Mucosa of rectum (tissue), 2 donors: ENCODE data around the gene ZFR.
"Not testable (repeated sequence)": the region's sequence is repeated elsewhere in the genome, so short reads cannot be mapped to it uniquely, and the experiment has no call there.

Experiments used
- H3K27ac ChIP-seq, 2 donors: one replicate each; pipeline ENCODE4 v1.7.0; 2013; ENCODE audit warnings: inconsistent platforms in 2 of 2, low read depth in 2 of 2, low read length in 2 of 2
- H3K27me3 ChIP-seq, 2 donors: one replicate each; pipeline ENCODE4 v1.7.0; 2013; ENCODE audit warnings: low read length in 2 of 2; ENCODE audit not compliant: control insufficient read depth in 2 of 2, insufficient read depth in 2 of 2
- H3K36me3 ChIP-seq, 2 donors: one replicate each; pipeline ENCODE4 v1.7.0; 2013; ENCODE audit warnings: low read length in 2 of 2; ENCODE audit not compliant: control insufficient read depth in 2 of 2, insufficient read depth in 2 of 2
- H3K4me1 ChIP-seq, 2 donors: one replicate each; pipeline ENCODE4 v1.7.0; 2013; ENCODE audit warnings: low read length in 2 of 2, mild to moderate bottlenecking in 1 of 2; ENCODE audit not compliant: control insufficient read depth in 2 of 2, insufficient read depth in 2 of 2
- H3K4me3 ChIP-seq, 2 donors: one replicate each; pipeline ENCODE4 v1.7.0; 2013; ENCODE audit warnings: low read length in 2 of 2
- H3K9ac ChIP-seq, 2 donors: one replicate each; pipeline ENCODE4 v1.7.0; 2013; ENCODE audit warnings: low read length in 2 of 2, low read depth in 1 of 2, mild to moderate bottlenecking in 1 of 2
- H3K9me3 ChIP-seq, 2 donors: one replicate each; pipeline ENCODE4 v1.7.0; 2013; ENCODE audit warnings: low read length in 2 of 2; ENCODE audit not compliant: control insufficient read depth in 2 of 2
- donor health status: healthy.
- donor health status: Normal muscosa, but diverticular disease.

ZFR gene

DNA sequence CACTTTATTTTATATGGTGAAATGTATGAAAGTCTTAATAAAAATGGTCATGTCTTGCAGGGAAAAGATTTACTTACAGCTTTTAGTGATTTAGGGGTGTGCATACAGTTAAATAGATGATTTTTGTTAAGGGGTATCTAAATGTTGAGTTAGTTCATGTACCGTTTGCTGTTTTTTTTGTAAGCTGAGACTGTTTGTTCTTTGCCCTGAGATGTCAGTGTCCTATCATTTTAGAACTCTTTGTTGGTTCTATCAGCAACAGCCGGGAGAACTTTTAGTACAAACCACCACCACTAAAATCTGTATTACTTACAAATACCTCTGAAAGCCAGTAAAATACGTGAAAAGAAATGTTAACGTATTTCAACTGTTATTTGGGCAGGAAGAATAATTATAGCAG lies 75.5 kb downstream of the ZFR start:
- Histone ChIP-seq H3K9ac (no peak overlapping the region), H3K27me3 (no peaks in the 10 kb centered on the region), H3K36me3 (peaks cover 21 to 22% of the 10 kb centered on the region in 2 donors), H3K4me1 (no peaks in the 10 kb centered on the region), H3K27ac (no peak overlapping the region), H3K9me3 (no peaks in the 10 kb centered on the region), H3K4me3 (no peak overlapping the region)

DNA sequence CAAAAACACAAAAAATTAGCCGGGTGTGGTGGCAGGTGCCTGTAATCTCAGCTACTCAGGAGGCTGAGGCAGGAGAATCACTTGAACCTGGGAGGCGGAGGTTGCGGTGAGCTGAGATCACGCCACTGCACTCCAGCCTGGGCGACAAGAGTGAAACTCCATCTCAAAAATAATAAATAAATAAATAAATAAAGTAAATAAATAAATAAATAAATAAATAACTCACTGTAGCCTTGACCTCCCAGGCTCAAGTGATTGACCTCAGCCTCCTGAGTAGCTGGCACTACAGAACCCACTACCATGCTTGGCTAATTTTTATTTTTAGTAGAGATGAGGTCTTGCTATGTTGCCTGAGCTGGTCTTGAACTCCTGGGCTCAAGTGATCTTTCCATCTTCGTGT lies 77.3 kb downstream of the ZFR start:
- H3K27me3 ChIP-seq, H3K9me3 ChIP-seq, H3K4me3 ChIP-seq, H3K9ac ChIP-seq, H3K27ac ChIP-seq, H3K4me1 ChIP-seq: not testable (repeated sequence)
- H3K36me3 ChIP-seq: peaks cover 25 to 28% of the 10 kb centered on the region in 2 donors

DNA sequence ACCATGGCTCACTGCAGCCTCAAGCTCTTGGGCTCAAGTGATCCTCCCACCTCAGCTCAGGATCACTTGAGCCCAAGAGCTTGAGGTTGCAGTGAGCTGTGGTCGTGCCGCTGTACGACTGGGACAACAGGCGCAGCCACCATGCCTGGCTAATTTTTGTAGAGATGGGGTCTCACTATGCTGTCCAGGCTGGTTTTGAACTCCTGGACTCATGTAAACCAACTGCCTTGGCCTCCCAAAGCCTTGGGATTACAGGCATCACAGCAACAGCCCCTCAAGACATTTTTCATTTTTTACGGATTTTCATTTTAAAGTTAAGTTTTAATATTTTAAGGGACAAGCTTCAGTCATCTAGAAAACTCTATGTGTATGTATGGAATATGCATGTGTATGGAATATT lies 78.9 kb downstream of the ZFR start:
- no peak overlapping the region for H3K4me3 ChIP-seq
- H3K27me3 ChIP-seq: no peaks in the 10 kb centered on the region
- no peak overlapping the region for H3K9ac ChIP-seq
- peaks cover 24 to 25% of the 10 kb centered on the region in 2 donors for H3K36me3 ChIP-seq
- H3K9me3 ChIP-seq: no peaks in the 10 kb centered on the region
- no peak overlapping the region for H3K27ac ChIP-seq
- no peaks in the 10 kb centered on the region for H3K4me1 ChIP-seq

DNA sequence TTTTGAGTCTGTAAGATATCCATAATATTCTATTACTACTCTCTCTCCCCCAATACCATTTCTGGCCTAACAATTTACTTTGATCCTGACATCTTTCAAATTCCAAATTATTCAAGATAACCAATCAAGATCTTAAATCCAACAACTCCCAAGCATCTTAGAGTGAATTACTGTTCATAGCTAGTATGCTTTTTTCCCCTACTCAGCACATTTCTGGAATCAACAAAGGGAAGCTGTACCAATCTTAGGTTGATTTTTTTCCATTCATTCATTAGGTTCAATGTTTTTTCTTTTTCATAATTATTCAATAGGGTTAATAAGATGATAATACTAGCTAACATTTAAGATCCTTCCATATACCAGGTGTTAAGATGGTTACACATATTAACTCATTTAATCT lies 81.5 kb downstream of the ZFR start:
- Histone ChIP-seq H3K27me3 (no peaks in the 10 kb centered on the region), H3K27ac (no peak overlapping the region), H3K9ac (no peak overlapping the region), H3K4me1 (no peaks in the 10 kb centered on the region), H3K4me3 (no peak overlapping the region), H3K36me3 (peaks cover 22 to 28% of the 10 kb centered on the region in 2 donors), H3K9me3 (no peaks in the 10 kb centered on the region)

DNA sequence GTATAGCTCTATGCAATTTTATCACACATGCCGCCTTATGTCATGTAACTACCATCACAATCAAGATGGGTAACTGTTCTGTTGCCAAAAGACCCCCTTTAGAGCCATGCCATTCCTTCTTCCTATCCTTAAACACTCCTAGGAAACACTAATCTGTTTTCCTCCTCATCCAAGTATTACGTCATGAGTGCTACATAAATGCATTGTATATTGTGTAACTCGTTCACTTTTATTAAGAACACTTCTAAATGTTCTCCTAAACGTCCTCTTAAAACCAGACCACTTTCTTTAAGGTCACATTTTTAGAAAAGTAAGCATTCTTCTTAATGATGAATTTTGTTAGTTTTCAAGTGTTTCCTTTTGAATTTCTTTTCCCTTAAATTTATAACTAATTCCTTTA lies 82.0 kb downstream of the ZFR start:
- Histone ChIP-seq H3K36me3 (peaks cover 22 to 28% of the 10 kb centered on the region in 2 donors), H3K27ac (no peak overlapping the region), H3K4me1 (no peaks in the 10 kb centered on the region), H3K9me3 (no peaks in the 10 kb centered on the region), H3K27me3 (no peaks in the 10 kb centered on the region), H3K4me3 (no peak overlapping the region), H3K9ac (no peak overlapping the region)

DNA sequence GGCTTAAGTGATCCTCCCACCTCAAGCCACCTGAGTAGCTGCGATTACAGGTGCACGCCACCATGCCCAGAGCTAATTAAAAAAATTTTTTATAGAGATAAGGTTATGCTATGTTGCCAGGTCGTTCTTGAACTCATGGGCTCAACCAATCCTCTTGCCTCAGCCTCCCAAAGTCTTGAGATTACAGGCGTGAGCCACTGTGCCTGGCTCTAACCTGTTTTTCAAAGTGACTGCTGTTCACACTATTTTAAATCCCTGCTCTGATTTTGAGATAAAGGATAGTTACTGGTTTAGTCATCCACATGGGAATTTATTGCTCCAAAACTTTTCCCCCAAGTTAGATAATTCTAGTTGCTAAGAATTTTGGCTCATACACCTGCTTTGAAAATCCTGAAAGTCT lies 83.6 kb downstream of the ZFR start:
- Histone ChIP-seq H3K27ac (no peak overlapping the region), H3K9me3 (no peaks in the 10 kb centered on the region), H3K27me3 (no peaks in the 10 kb centered on the region), H3K36me3 (peaks cover 22 to 28% of the 10 kb centered on the region in 2 donors), H3K4me3 (no peak overlapping the region), H3K4me1 (no peaks in the 10 kb centered on the region), H3K9ac (no peak overlapping the region)

DNA sequence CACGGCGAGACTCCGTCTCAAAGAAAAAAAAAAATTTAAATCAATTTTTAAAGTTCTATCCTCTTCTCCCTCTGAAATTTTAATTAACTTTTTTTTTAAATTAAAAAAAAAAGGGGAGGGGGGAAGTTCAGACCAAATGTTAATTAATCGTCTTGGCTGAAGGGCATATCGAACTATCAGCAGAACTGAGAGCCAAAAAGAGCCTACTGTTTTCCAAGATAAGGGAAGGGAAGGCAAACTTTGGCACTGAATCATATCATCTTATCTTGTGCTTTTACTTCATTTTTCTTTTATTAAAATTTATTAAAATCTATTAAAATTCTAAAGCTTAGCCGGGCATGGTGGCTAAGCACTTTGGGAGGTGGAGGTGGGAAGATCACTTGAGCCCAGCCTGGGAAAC lies 85.9 kb downstream of the ZFR start:
- no peaks in the 10 kb centered on the region for H3K27me3 ChIP-seq
- no peaks in the 10 kb centered on the region for H3K9me3 ChIP-seq
- no peak overlapping the region for H3K4me3 ChIP-seq
- H3K9ac ChIP-seq: no peak overlapping the region
- H3K4me1 ChIP-seq: no peaks in the 10 kb centered on the region
- no peak overlapping the region for H3K27ac ChIP-seq
- H3K36me3 ChIP-seq: peaks cover 23 to 33% of the 10 kb centered on the region in 2 donors

DNA sequence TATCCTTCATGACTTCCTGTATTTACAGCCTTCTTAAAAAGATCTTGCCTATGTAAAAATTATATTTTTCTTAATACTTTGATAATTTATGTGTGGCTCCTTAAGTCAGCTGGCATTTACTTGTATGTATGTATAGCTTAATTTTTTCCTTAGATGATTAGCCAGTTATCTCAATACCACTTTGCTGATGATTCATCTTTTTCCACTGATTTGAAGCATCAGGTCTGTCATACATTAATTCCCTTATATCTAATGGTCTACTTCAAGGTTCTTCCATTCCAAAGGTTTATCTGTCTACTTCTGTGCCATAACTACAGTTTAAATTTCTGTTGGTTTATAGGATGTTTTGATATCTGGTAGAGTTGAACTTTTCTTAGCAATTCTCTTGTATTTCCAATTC lies 86.9 kb downstream of the ZFR start:
- Histone ChIP-seq H3K4me1 (no peaks in the 10 kb centered on the region), H3K27ac (no peak overlapping the region), H3K27me3 (no peaks in the 10 kb centered on the region), H3K9me3 (no peaks in the 10 kb centered on the region), H3K4me3 (no peak overlapping the region), H3K9ac (no peak overlapping the region), H3K36me3 (peaks cover 16 to 27% of the 10 kb centered on the region in 2 donors)

DNA sequence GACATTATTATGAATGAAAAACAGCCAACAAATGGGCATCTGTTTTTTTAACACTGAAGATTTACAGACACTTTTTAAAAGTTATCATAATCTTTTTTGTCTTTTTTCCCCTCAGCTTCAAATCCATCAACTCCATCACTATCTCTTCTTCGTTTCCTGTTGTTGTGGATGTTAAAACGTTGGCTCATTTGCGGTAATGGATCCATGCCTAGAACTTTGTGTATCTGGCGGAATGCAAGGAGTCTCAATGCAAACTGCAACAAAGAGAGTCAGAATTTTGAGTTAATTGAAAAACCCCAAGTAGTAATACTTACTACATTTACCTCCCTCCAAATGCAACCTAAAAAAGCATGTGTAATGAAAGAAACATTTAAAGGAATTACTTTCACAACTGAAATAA lies 88.9 kb downstream of the ZFR start:
- Histone ChIP-seq H3K4me1 (no peaks in the 10 kb centered on the region), H3K4me3 (no peak overlapping the region), H3K36me3 (peaks cover 6 to 14% of the 10 kb centered on the region in 2 donors), H3K27me3 (no peaks in the 10 kb centered on the region), H3K9ac (no peak overlapping the region), H3K27ac (no peak overlapping the region), H3K9me3 (no peaks in the 10 kb centered on the region)

DNA sequence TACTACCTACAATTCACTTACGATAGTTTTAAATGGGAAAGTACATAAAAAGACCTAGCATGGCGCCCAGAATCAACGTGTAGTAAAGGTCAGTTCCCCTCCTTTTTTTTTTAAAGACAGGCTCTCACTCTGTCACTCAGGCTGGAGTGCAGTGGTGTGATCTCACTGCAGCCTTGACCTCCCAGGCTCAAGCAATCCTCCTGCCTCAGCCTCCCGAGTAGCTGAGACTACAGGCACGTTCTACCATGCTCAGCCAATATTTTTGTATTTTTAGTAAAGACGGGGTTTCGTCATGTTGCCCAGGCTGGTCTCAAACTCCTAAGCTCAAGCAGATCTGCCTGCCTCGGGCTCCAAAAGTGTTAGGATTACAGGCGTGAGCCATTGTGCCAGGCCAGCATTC lies 91.1 kb downstream of the ZFR start:
- H3K27me3 ChIP-seq: no peaks in the 10 kb centered on the region
- H3K27ac ChIP-seq: no peak overlapping the region
- H3K4me3 ChIP-seq: no peak overlapping the region
- H3K36me3 ChIP-seq: peaks cover 5% of the 10 kb centered on the region in 2 donors
- H3K9me3 ChIP-seq: no peaks in the 10 kb centered on the region
- no peak overlapping the region for H3K9ac ChIP-seq
- H3K4me1 ChIP-seq: no peaks in the 10 kb centered on the region

DNA sequence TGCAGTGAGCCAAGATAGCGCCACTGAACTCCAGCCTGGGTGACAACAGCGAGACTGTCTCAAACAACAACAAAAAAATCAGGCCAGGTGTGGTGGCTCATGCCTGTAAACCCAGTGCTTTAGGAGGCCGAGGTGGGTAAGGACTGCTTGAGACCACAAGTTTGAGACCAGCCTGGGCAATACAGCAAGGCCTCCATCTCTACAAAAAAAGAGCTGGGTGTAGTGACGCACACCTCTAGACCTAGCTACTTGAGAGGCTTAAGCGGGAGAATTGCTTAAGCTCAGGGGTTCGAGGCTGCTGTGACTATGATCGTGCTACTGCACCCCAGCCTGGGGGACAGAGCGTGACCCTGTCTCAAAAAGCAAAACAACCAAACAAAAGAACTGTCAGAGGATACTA lies 91.9 kb downstream of the ZFR start:
- H3K36me3 ChIP-seq: peaks cover 5% of the 10 kb centered on the region in 2 donors
- H3K4me1 ChIP-seq: no peaks in the 10 kb centered on the region
- H3K4me3 ChIP-seq: no peak overlapping the region
- H3K9ac ChIP-seq: no peak overlapping the region
- no peaks in the 10 kb centered on the region for H3K27me3 ChIP-seq
- H3K27ac ChIP-seq: no peak overlapping the region
- H3K9me3 ChIP-seq: no peaks in the 10 kb centered on the region
